GM18873 (cell line): Measurements from ENCODE around the gene PLCG1.

Source experiments
- ATAC-seq: cut with Tn5 transposase; IDR thresholded peaks from one replicate; pipeline ENCODE4 v1.9.1; 2021; ENCODE audit warnings: mild to moderate bottlenecking, moderate library complexity, moderate number of reproducible peaks; ENCODE audit not compliant: unreplicated experiment, low FRiP score

PLCG1 gene

DNA sequence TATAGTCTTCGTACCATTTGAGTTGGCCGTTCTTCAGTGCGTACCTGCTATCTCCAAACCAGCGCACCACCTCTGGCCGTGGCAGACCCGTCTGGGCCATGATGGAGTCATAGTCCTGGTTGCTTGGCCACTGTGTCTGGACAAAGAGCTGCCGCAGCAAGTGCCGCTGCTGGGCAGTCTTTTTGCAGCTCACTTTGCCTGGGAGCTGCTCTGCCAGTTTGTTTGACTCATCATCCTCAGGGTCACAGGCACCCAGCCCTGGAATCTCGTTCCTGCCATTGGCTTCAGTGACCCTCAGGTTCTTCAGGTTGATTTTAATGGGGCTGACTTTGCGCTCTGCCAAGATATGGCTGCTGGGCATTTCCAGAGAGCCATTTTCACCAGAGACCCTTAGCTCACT, 65.1 kb downstream of the PLCG1 start:
- ATAC-seq: no peak

- no peak for ATAC-seq
Observed at GRCh38 chr20:41203660-41204059, 66.3 kb downstream of the PLCG1 start.

GRCh38 chr20:41204304-41205265, 67.2 kb downstream of the PLCG1 start:
- ATAC-seq: no peak

GRCh38 chr20:41205313-41205712, 68.0 kb downstream of the PLCG1 start:
- ATAC-seq: no peak

- no peak for ATAC-seq
Observed at GRCh38 chr20:41213150-41213820, 75.9 kb downstream of the PLCG1 start.

- no peak for ATAC-seq
Observed at GRCh38 chr20:41214202-41214601, 76.9 kb downstream of the PLCG1 start.

GRCh38 chr20:41214666-41215065, 77.3 kb downstream of the PLCG1 start:
- no peak for ATAC-seq

DNA sequence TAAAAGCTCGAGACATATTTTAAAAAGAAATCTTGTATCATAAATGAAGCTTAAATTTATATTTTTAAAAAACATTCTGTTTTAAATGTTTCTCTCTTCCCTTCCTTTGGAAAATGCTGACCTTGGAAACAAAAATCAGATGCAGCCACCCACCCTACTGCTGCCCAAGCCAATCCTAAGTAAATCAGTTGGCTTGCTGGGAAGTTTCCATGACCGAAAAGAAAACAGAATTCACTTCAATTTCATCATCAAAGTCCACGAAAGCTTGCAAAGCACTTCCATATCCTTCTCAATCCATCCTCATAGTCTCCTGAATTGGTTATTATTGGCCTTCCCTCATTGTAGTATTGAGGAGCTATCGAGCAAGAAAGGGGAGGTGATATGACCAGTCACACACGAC, 80.1 kb downstream of the PLCG1 start:
- ATAC-seq: no peak

DNA sequence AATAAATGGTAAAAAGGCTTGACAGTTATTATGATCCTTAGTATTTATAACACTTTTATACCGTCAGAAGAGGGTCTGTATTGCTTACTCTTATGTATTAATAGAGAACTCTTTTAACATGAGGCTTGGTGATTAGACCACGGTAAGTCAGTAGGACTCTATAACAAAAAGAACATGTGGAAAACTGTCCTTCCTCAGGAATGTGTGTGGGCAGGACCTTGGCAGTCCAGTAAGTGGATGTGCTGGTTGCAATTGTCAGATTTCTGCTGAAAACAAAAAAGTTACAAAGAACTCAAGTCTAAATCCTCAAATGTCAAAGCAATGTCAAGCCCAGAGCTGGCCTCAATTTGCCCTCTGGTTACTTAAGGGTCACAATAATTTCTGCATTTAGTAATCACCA, 81.1 kb downstream of the PLCG1 start:
- ATAC-seq: no peak

DNA sequence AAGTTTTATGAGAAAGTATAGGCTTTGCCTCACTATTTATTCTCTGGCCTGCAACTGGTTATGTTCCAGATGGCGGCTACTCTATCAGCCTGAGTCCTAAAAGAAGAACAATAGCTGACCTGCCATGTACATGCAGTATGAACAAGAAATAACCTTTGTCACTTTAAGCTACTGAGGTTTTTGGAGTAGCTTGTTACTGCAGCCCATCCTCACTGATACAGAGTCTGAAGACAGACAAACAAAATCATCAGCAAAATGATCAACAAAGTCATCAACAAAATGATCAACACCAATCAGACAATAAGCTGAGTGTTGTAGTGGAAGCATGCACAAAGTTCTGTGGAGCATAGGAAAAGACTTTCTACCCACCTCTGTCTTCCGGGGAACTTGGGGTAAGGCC, 82.5 kb downstream of the PLCG1 start:
- no peak for ATAC-seq

DNA sequence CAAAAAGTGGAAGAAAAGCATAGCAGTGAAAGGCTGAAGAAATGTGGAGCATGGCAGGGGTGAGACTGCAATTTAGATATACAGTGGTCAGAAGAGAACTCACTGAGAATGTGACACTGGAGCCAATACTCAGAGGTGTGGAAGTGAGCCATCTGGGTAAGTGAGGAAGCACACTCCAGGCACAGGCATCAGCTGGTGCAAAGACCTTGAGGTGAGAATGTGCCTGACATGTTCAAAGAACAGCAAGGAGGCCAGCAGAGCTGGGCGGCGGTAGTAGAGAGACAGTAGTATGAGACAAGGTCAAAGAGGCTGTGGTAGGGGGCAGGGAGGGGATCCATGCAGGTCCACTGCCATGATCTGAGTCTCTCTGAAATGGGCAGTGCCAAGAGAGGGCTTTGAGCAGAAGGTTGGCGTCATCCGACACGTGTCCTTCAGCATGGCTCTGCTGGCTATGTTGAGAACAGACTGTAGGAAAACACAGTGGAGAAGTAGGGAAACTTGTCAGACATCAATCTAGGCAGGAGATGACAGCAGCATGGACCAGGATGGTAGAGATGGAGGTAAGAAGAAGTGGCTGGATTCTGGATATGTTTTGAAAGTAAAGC, 84.4 kb downstream of the PLCG1 start:
- ATAC-seq: no peak

DNA sequence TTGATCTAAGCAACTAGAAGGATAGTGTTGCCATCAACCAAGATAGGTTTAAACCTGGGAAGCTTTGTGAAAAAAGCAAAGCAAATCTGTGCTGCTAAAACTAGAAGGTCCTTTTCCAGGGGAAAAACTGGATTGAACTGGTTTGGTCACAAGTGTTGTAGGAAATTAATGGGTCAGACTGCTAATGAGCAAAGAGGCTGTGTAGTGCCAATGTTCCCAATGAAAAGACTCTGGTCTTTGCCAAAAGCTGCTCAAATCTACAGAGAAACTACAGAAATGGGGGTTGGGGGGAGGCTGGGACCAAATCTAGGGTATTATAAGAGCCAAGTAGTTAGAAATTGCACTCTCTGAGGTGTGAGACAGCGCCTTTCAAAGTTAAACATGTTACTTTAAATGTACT, 85.0 kb downstream of the PLCG1 start:
- ATAC-seq: no peak

- no peak for ATAC-seq
Observed at GRCh38 chr20:41222703-41223102, 85.4 kb downstream of the PLCG1 start.

- ATAC-seq: no peak
Observed at GRCh38 chr20:41223112-41223511, 85.8 kb downstream of the PLCG1 start.

DNA sequence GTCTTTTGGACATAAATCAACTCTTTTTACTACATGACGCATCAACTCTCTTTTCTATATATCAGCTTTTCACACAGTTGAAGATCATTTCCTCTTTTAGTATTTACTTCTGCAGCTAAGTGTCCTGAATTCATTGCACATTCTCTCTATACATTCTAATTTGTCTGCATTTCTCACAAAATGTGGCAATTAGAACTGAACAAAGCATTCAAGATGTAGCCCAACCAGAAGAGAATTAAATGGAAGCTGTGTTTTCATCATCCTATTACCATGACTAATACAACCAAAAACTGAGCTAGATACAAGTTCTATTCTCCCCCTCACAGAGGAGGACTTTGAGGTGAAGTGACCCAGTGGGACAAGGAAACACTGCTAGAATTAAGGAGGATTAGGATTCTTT, 86.9 kb downstream of the PLCG1 start:
- ATAC-seq: no peak

GRCh38 chr20:41225091-41225490, 87.7 kb downstream of the PLCG1 start:
- no peak for ATAC-seq

GRCh38 chr20:41226426-41226825, 89.1 kb downstream of the PLCG1 start:
- ATAC-seq: no peak
